Osteoblast (primary cell): ENCODE results near the gene TMEM175. TPM values are rescaled to one million over a fixed set of nuclear protein-coding genes. Genes with fewer than 3 reads are reported as not detected.

Experiments
- DNase-seq: peaks from one replicate; pipeline ENCODE4 v3.0.0; 2011; ENCODE audit warnings: low spot score, mixed read lengths; ENCODE audit not compliant: insufficient read length; ENCODE audit errors: missing footprints
- H2AFZ ChIP-seq: 2 replicates; pipeline ENCODE4 v1.6.0; 2011; ENCODE audit warnings: mild to moderate bottlenecking, low read length
- H3K27ac ChIP-seq: 2 replicates; pipeline ENCODE4 v1.5.1; 2011; ENCODE audit warnings: mild to moderate bottlenecking, low read depth, low read length, moderate library complexity
- H3K27me3 ChIP-seq: 2 replicates; pipeline ENCODE4 v1.6.0; 2012; ENCODE audit warnings: mild to moderate bottlenecking, control low read depth, inconsistent platforms, low read length, moderate library complexity; ENCODE audit not compliant: insufficient read depth
- H3K36me3 ChIP-seq: 2 replicates; pipeline ENCODE4 v1.5.1; 2011; ENCODE audit warnings: mild to moderate bottlenecking, low read length, control low read depth, moderate library complexity; ENCODE audit not compliant: insufficient read depth
- H3K4me1 ChIP-seq: 2 replicates; pipeline ENCODE4 v1.5.1; 2011; ENCODE audit warnings: mild to moderate bottlenecking, low read length, control low read depth, moderate library complexity; ENCODE audit not compliant: insufficient read depth
- H3K4me2 ChIP-seq: 2 replicates; pipeline ENCODE4 v1.6.0; 2011; ENCODE audit warnings: mild to moderate bottlenecking, low read length; ENCODE audit not compliant: insufficient read depth
- H3K4me3 ChIP-seq: fragments of 200-600 bp; sonication (generic); 3 replicates; pipeline ENCODE4 v1.5.1; 2012; ENCODE audit warnings: mild to moderate bottlenecking, low read length, inconsistent platforms; ENCODE audit not compliant: insufficient read depth
- H3K79me2 ChIP-seq: 2 replicates; pipeline ENCODE4 v1.6.0; 2012; ENCODE audit warnings: mild to moderate bottlenecking, low read length, control low read depth, inconsistent platforms; ENCODE audit not compliant: insufficient read depth
- H3K9me3 ChIP-seq: 2 replicates; pipeline ENCODE4 v1.5.1; 2011; ENCODE audit warnings: low read depth, low read length, control low read depth
- H4K20me1 ChIP-seq: 2 replicates; pipeline ENCODE4 v1.6.0; 2012; ENCODE audit warnings: mild to moderate bottlenecking, low read length, control low read depth; ENCODE audit not compliant: insufficient read depth
- total RNA-seq: library from RNA; depleted of rRNA; stranded (reverse); fragments of >200 nt; gene quantifications from 2 replicates; pipeline ENCODE4 v1.2.3, GENCODE V29; 2012
- TF ChIP-seq, protein P1 (sequence below): IDR thresholded peaks from 2 replicates; pipeline ENCODE4 v1.5.1; 2011; ENCODE audit warnings: mild to moderate bottlenecking, low read depth, low read length, moderate library complexity; ENCODE audit errors: extremely low read depth

TMEM175 gene
- total RNA-seq, 1 donor, result 13.8 TPM

DNA sequence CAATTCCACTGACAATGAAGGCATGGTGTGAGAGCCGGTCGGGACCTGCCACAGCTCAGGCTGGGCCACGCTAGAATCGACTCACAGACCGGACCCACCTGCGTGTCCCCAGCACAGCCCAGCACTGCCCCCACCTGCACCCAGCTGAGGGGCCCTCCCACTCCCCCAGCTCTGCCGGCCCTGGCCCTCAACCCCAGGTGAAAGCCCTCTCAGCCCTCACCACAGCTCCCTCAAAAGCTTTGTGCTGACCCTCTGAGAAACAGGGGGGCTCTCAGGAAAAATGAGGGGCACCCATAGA lies 25.2 kb upstream of the TMEM175 start:
- Histone ChIP-seq H3K36me3 (peaks cover 8% of the 10 kb centered on the region), H3K4me1 (no peaks in the 10 kb centered on the region), H3K9me3 (no peaks in the 10 kb centered on the region), H3K79me2 (peaks cover 69% of the 10 kb centered on the region), H3K4me2 (no peak overlapping the region), H3K4me3 (no peak overlapping the region), H3K27me3 (no peaks in the 10 kb centered on the region), H4K20me1 (peaks cover 15% of the 10 kb centered on the region), H2AFZ (no peak overlapping the region), H3K27ac (no peak overlapping the region)
- DNase-seq, result no peak
- TF ChIP-seq, protein P1, sequence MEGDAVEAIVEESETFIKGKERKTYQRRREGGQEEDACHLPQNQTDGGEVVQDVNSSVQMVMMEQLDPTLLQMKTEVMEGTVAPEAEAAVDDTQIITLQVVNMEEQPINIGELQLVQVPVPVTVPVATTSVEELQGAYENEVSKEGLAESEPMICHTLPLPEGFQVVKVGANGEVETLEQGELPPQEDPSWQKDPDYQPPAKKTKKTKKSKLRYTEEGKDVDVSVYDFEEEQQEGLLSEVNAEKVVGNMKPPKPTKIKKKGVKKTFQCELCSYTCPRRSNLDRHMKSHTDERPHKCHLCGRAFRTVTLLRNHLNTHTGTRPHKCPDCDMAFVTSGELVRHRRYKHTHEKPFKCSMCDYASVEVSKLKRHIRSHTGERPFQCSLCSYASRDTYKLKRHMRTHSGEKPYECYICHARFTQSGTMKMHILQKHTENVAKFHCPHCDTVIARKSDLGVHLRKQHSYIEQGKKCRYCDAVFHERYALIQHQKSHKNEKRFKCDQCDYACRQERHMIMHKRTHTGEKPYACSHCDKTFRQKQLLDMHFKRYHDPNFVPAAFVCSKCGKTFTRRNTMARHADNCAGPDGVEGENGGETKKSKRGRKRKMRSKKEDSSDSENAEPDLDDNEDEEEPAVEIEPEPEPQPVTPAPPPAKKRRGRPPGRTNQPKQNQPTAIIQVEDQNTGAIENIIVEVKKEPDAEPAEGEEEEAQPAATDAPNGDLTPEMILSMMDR, result no peak

DNA sequence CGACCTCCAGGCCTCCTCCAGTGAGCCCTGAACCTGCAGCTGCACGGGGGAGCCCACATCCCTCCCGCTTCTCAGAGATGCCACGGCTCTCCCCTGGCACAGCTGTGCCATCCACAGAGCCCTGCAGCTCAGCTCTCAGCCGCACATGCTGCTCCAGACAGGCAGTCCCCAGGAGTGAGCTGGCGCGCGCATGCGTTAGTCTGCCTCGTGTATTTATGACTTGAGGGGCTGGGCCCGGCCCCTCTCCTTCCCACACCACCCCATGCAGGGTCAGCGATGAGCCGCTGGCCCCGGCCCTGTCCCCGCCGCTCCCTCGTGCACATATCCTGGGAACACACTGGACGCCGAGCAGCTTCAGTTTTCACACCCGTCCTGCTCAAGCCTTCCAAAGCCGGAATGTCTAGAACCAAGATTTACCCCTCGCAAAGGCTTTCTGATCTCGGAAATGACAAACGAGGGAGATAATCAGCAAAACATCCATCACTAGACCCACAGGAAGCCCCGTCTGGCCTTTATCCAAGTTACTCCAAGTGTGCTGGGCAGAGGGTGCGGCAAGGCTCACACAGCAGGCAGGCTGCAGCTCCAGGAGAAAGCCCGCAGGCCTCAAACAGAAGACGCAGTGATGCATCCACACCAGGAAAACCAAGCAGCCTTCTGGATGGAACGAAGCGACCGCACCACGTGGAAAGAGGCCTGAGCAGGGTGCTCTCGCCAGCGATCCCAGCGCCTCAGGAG lies 24.4 kb upstream of the TMEM175 start:
- H3K36me3 ChIP-seq, result peaks cover 8% of the 10 kb centered on the region
- H3K79me2 ChIP-seq, result peaks cover 75% of the 10 kb centered on the region
- no peaks in the 10 kb centered on the region for H3K27me3 ChIP-seq
- H3K4me3 ChIP-seq, result no peak overlapping the region
- no peak for DNase-seq
- no peaks in the 10 kb centered on the region for H3K4me1 ChIP-seq
- TF ChIP-seq, protein P1, result no peak
- H3K4me2 ChIP-seq, result no peak overlapping the region
- H4K20me1 ChIP-seq, result peaks cover 18% of the 10 kb centered on the region
- H3K9me3 ChIP-seq, result no peaks in the 10 kb centered on the region
- H2AFZ ChIP-seq, result no peak overlapping the region
- H3K27ac ChIP-seq, result no peak overlapping the region

DNA sequence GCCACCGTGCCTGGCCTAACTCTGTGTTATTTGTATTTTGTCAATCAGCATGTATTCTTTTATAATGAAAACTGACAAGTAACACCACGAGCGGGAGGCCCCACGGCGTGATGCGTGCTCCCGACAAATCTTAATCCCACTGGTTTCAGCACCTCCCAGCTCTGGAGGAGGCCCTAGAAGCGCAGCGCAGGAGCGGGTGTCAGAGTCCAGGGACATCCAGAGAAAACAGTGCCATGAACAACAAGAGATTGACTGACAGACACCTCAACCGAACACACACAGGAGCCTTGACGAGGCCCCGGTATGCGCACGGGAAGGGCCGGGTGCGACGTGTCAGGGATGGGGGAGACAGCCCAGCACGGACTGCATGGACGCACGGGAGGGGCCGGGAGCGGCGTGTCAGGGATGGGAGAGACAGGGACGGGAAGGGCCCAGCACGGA lies 23.1 kb upstream of the TMEM175 start:
- TF ChIP-seq, protein P1, result no peak
- Histone ChIP-seq H3K27ac (no peak overlapping the region), H3K4me1 (no peaks in the 10 kb centered on the region), H3K79me2 (peaks cover 82% of the 10 kb centered on the region), H3K4me3 (no peak overlapping the region), H3K4me2 (no peak overlapping the region), H3K36me3 (peaks cover 8% of the 10 kb centered on the region), H3K9me3 (no peaks in the 10 kb centered on the region), H4K20me1 (peaks cover 26% of the 10 kb centered on the region), H2AFZ (no peak overlapping the region), H3K27me3 (no peaks in the 10 kb centered on the region)
- no peak for DNase-seq

DNA sequence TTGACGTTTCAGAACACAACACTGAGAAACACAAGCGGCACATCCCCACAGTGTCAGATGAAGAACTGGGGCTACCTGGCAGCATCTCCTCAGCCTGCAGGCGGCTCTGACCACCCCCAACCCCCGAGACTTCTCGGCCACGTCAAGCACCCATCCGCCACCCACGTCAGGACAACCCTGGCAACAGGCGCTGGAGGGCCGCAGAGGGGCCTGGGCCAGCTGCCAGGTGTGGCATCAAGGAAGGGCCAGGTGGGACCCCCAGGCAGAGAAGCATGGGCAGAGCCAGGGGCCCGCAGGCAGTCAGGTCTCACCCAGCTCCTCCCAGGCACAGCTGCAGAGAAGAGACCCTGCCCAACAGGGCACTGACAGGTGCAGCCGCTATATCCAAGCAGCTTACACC lies 22.4 kb upstream of the TMEM175 start:
- Histone ChIP-seq H3K4me2 (no peak overlapping the region), H3K27me3 (no peaks in the 10 kb centered on the region), H3K36me3 (peaks cover 5% of the 10 kb centered on the region), H2AFZ (no peak overlapping the region), H4K20me1 (peaks cover 24% of the 10 kb centered on the region), H3K27ac (no peak overlapping the region), H3K4me3 (no peak overlapping the region), H3K4me1 (no peaks in the 10 kb centered on the region), H3K79me2 (peaks cover 88% of the 10 kb centered on the region), H3K9me3 (no peaks in the 10 kb centered on the region)
- DNase-seq, result no peak
- TF ChIP-seq, protein P1, result no peak
